NB4 (cell line): ENCODE data around the gene NDUFC2.
"Not testable (repeated sequence)": the region's sequence is repeated elsewhere in the genome, so short reads cannot be mapped to it uniquely, and the experiment has no call there.

Experiments
- DNase-seq: peaks from one replicate; pipeline ENCODE4 v3.0.0; 2010; ENCODE audit warnings: low read depth
- H3K4me3 ChIP-seq: one replicate; pipeline ENCODE4 v1.5.1; 2011; ENCODE audit warnings: mild to moderate bottlenecking, low read depth, low read length, moderate library complexity
- MYC ChIP-seq: IDR thresholded peaks from 2 replicates; pipeline ENCODE4 v1.6.1; 2011; ENCODE audit warnings: low read depth, low read length
- POLR2A ChIP-seq: IDR thresholded peaks from 2 replicates; pipeline ENCODE4 v1.6.1; 2011; ENCODE audit warnings: mild to moderate bottlenecking; ENCODE audit not compliant: insufficient read length; ENCODE audit errors: extremely low read depth
- TF ChIP-seq, protein P1 (sequence below): IDR thresholded peaks from 2 replicates; pipeline ENCODE4 v1.6.1; 2011; ENCODE audit warnings: low read depth, low read length
- TF ChIP-seq, protein P2 (sequence below): IDR thresholded peaks from one replicate; pipeline ENCODE4 v1.5.1; 2012; ENCODE audit warnings: low read depth, low read length

The NDUFC2 gene

DNA sequence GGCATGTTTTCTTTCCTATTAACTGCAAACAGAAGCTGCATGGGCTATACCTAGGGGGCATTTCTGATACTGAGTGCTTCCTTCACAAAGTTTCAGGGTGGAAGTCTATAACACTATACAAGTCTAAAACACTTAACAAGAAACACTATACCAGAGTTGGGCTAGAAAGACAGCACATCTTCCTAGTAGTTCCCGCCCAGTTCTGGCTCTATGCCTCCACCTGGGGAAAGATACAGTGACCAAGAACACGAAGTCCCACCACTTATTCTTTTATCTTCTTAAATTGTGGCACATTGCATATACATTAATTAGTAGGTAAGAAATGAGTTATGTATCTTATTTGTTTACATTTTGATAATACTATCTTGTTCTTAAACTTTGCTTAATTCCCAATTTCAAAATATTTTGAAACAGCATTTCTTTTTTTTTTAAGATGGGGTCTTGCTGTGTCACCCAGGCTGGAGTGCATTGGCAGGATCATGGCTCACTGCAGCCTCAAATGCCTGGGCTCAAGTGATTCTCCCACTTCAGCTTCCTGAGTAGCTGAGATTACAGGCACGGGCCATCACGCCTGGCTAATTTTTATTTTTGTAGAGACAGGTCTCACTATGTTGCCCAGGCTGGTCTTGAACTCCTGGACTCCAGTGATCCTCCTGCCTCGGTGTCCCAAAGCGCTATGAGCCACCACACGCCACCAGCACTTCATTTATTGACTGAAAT lies 18.2 kb upstream of the NDUFC2 start:
- H3K4me3 ChIP-seq, result no peak overlapping the region
- no peak for DNase-seq
- no peak for TF ChIP-seq POLR2A
- TF ChIP-seq, protein P1, sequence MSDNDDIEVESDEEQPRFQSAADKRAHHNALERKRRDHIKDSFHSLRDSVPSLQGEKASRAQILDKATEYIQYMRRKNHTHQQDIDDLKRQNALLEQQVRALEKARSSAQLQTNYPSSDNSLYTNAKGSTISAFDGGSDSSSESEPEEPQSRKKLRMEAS, result no peak

DNA sequence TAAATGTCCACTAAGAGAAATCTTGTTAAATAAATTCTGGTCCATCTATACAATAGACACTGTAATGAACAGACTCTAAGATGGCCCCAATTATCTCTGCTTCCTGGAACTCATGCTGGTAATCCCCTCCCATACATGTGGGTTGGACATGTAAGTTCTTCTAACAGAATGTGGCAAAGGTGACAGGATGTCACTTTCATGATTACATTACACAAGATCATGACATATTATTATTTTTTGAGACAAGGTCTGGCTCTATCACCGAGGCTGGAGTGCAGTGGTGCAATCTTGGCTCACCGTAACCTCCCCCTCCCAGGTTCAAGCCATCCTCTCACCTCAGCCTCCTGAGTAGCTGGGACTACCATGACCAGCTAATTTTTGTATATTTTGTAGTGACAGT lies 14.6 kb upstream of the NDUFC2 start:
- no peak for DNase-seq
- no peak for TF ChIP-seq POLR2A
- no peak for TF ChIP-seq MYC
- TF ChIP-seq, protein P2, sequence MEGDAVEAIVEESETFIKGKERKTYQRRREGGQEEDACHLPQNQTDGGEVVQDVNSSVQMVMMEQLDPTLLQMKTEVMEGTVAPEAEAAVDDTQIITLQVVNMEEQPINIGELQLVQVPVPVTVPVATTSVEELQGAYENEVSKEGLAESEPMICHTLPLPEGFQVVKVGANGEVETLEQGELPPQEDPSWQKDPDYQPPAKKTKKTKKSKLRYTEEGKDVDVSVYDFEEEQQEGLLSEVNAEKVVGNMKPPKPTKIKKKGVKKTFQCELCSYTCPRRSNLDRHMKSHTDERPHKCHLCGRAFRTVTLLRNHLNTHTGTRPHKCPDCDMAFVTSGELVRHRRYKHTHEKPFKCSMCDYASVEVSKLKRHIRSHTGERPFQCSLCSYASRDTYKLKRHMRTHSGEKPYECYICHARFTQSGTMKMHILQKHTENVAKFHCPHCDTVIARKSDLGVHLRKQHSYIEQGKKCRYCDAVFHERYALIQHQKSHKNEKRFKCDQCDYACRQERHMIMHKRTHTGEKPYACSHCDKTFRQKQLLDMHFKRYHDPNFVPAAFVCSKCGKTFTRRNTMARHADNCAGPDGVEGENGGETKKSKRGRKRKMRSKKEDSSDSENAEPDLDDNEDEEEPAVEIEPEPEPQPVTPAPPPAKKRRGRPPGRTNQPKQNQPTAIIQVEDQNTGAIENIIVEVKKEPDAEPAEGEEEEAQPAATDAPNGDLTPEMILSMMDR, result no peak
- TF ChIP-seq, protein P1, result no peak

DNA sequence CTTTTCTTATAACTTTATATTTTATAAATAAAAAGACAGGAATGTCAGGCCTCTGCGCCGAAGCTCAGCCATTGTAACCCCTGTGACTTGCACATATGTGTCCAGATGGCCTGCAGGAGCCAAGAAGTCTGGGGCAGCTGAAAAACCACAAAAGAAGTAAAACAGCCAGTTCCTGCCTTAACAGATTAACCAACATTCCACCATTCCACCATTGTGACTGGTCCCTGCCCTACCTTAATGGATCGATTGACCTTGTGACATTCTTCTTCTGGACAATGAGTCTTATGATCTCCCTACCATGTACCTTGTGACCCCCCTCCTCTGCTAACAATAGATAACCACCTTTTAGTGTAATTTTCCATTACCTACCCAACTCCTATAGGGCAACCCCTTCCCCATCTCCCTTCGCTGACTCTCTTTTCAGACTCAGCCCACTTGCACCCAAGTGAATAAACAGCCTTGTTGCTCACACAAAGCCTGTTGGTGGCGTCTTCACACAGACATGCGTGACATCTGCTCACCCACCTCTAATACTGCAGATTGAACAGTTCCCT lies 6.9 kb upstream of the NDUFC2 start:
- H3K4me3 ChIP-seq, DNase-seq: not testable (repeated sequence)

More for the DNA sequence above, 14.6 kb upstream of the NDUFC2 start:
- H3K4me3 ChIP-seq, result no peak overlapping the region

DNA sequence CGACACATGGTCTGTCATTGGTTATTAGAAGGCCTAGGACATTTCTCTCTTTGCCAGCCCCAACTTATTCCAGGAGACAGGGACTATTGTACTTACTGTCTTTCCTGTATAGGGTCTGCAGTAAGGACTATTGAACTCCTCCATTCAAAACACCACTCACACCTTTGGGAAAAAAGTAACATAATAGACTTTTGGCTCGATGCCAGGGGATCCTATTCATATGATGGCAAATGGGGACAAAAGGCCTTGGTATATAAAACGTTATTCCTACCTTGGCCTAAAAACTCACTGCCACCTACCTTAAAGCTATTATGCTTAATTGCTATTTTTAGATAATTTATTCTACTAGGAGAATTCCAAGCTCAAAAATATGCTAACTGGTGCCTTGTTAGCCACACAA lies 6.3 kb upstream of the NDUFC2 start:
- H3K4me3 ChIP-seq, result no peak overlapping the region
- DNase-seq, result no peak
- TF ChIP-seq POLR2A (no peak), MYC (no peak)
- TF ChIP-seq, protein P1, result no peak
- TF ChIP-seq, protein P2, result no peak

DNA sequence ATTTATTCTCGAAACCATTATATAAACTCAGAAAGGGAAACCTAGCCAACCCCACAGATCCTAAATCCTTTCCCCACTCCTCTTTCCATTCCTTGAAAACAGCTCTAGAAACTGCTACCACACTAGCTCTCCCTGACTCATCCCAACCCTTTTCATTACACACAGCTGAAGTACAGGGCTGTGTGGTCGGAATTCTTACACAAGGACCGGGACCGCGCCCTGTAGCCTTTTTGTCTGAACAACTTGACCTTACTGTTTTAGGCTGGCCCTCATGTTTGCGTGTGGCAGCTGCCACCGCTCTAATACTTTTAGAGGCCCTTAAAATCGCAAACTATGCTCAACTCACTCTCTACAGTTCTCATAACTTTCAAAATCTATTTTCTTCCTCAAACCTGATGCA lies 4.8 kb upstream of the NDUFC2 start:
- not testable (repeated sequence) for DNase-seq, H3K4me3 ChIP-seq

DNA sequence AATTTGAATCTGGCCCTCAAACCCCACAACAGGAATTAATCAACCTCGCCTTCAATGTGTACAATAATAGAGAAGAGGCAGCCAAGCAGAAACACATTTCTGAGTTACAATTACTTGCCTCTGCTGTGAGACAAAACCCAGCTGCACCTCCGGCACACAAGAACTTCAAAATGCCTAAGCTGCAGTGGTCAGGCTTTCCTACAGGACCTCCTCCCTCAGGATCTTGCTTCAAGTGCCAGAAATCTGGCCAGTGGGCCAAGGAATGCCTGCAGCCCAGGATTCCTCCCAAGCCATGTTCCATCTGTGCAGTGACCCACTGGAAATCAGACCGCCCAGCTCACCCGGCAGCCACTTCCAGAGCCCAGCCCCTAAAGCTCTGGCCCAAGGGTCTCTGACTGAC lies 3.4 kb upstream of the NDUFC2 start:
- no peak overlapping the region for H3K4me3 ChIP-seq
- DNase-seq, result no peak
- no peak for TF ChIP-seq MYC
- TF ChIP-seq, protein P2, result no peak
- TF ChIP-seq, protein P1, result no peak
- no peak for TF ChIP-seq POLR2A

DNA sequence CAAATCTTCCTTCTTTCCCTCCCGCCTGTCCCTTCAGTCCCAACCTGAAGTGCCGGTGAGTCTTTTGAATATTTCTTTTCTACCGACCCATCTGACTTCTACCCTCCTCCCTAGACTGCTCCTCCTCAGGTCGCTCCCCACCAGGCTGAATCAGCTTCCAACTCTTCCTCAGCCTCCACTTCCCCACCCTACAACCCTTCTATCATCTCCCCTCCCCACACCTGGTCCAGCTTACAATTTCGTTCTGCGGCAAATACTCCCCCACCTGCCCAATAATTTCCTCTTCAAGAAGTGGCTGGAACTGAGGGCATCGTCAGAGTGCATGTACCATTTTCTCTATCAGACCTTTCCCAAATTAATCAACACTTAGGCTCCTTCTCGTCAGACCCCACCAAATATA lies 2.5 kb upstream of the NDUFC2 start:
- TF ChIP-seq, protein P2, result no peak
- TF ChIP-seq MYC (no peak), POLR2A (no peak)
- TF ChIP-seq, protein P1, result no peak
- H3K4me3 ChIP-seq, result no peak overlapping the region
- no peak for DNase-seq
